ENCODE results near the gene RNU1-3. TPM values are rescaled to one million over a fixed set of nuclear protein-coding genes. Genes with fewer than 3 reads are reported as not detected.

The RNU1-3 gene
- total RNA-seq, result under 0.01 TPM in 2 replicates

GRCh38 chr1:16666502-16667413 is at the start of gene RNU1-3:
TSS of gene RNU1-3 (minus strand) at chr1:16666948.

Other genes starting within 250 kb of the RNU1-3 start
- gene SPATA21, start 229.5 kb downstream of the RNU1-3 start, total RNA-seq, result not detected in 2 replicates
- gene NECAP2, start 226.2 kb downstream of the RNU1-3 start, total RNA-seq, result 57.0 and 57.7 TPM in 2 replicates
- under 0.01 TPM in 2 replicates for gene RNU1-1, start 152.7 kb downstream of the RNU1-3 start, total RNA-seq
- 5.9 and 8.8 TPM in 2 replicates for gene NBPF1, start 53.4 kb downstream of the RNU1-3 start, total RNA-seq
- under 0.01 TPM in 2 replicates for gene RNU1-4, start 73.6 kb upstream of the RNU1-3 start, total RNA-seq
- gene RNU1-2, start 229.0 kb upstream of the RNU1-3 start, total RNA-seq, result under 0.01 TPM in 2 replicates

All from airway epithelial cell (primary cell).